ENCODE results near the gene LRRC55. TPM values are rescaled to one million over a fixed set of nuclear protein-coding genes. Genes with fewer than 3 reads are reported as not detected.

LRRC55 gene, protein sequence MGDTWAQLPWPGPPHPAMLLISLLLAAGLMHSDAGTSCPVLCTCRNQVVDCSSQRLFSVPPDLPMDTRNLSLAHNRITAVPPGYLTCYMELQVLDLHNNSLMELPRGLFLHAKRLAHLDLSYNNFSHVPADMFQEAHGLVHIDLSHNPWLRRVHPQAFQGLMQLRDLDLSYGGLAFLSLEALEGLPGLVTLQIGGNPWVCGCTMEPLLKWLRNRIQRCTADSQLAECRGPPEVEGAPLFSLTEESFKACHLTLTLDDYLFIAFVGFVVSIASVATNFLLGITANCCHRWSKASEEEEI
- total RNA-seq, result under 1 TPM in 2 of 4 donors, not detected in 2; 0.11 to 0.29 TPM

DNA sequence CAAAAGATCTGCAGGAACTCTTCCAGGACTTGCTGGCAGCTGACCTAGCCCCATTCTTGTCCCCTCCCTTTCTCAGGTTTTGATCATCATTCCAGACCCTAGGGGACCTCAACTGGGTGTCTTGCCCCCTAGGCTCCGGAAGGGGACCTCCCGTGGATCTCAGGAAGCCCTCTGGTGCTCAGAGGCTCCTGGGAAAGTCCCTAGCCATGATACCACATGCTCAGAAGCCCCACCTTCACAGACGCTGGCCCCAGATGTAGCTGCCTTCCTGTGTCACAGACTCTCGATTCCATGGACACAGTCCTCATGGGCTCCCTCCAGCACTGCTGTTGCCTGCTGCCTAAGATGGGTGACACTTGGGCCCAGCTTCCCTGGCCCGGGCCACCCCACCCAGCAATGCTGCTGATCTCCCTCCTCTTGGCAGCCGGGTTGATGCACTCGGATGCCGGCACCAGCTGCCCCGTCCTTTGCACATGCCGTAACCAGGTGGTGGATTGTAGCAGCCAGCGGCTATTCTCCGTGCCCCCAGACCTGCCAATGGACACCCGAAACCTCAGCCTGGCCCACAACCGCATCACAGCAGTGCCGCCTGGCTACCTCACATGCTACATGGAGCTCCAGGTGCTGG lies at the start of gene LRRC55:
TSS of gene LRRC55 (plus strand) at position 276 of the 628 bp plus-strand sequence. CDS start at position 346, 70 bp downstream.
- intact Hi-C loops (cut with DNase I), result no loop called here
- Histone ChIP-seq H3K27me3 (no peaks in the 10 kb centered on the region), H3K27ac (no peak within 1 kb of the TSS), H3K4me1 (peaks cover 13 to 16% of the 10 kb centered on the region in 2 donors), H3K36me3 (no peaks in the 10 kb centered on the region), H3K4me3 (replicated peaks in 1 of 3) (no peak within 1 kb of the TSS), H3K9me3 (no peaks in the 10 kb centered on the region)
- TF ChIP-seq POLR2A (IDR thresholded peaks at IDR 0.05), result no peak
- TF ChIP-seq, protein P1, sequence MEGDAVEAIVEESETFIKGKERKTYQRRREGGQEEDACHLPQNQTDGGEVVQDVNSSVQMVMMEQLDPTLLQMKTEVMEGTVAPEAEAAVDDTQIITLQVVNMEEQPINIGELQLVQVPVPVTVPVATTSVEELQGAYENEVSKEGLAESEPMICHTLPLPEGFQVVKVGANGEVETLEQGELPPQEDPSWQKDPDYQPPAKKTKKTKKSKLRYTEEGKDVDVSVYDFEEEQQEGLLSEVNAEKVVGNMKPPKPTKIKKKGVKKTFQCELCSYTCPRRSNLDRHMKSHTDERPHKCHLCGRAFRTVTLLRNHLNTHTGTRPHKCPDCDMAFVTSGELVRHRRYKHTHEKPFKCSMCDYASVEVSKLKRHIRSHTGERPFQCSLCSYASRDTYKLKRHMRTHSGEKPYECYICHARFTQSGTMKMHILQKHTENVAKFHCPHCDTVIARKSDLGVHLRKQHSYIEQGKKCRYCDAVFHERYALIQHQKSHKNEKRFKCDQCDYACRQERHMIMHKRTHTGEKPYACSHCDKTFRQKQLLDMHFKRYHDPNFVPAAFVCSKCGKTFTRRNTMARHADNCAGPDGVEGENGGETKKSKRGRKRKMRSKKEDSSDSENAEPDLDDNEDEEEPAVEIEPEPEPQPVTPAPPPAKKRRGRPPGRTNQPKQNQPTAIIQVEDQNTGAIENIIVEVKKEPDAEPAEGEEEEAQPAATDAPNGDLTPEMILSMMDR (IDR thresholded peaks at IDR 0.05), result no peak
- DNase-seq, result no peak
- WGBS, 2 donors, result 59 to 78% methylated on average over 5 to 9 of the region's 15 CpGs

DNA sequence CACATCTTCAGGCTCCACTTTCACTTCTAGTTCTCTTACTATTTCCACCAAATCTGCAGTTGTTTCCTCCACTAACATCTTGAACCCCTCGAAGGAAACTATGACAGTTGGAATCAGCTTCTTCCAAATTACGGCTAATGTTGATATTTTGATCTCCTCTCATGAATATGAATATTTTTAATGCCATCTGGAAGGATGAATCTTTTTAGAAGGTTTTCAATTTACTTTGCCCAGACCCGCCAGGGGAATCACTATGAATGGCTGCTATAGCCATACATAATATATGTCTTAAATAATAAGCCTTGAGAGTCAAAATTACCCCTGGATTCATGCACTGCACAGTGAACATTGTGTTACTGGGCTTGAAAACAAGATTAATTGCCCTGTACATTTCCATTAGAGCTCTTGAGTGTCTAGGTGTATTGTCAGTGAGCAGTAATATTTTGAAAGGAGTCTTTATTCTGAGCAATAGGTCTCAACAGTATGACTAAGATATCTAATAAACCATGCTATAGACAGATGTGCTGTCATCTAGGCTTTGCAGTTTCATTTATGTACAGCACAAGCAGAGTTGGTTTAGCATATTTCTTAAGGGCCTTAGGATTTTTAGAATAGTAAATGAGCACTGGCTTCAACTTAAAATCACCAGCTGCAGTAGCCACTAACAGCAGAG lies 48.3 kb upstream of the LRRC55 start:
- Histone ChIP-seq H3K36me3 (no peaks in the 10 kb centered on the region), H3K4me1 (no peaks in the 10 kb centered on the region), H3K27ac (no peak overlapping the region), H3K27me3 (no peaks in the 10 kb centered on the region), H3K4me3 (replicated peaks in 1 of 3) (no peak overlapping the region), H3K9me3 (no peaks in the 10 kb centered on the region)
- no peak for DNase-seq
- WGBS, 2 donors, result 92 to 95% methylated on average over 3 of the region's 3 CpGs
- intact Hi-C loops (cut with DNase I), result loop anchor here (5.0 kb wide), 1 partner anchor 114 kb away; no protein-coding TSS in a partner anchor
- TF ChIP-seq, protein P1 (IDR thresholded peaks at IDR 0.05), result no peak
- no peak for TF ChIP-seq POLR2A (IDR thresholded peaks at IDR 0.05)

DNA sequence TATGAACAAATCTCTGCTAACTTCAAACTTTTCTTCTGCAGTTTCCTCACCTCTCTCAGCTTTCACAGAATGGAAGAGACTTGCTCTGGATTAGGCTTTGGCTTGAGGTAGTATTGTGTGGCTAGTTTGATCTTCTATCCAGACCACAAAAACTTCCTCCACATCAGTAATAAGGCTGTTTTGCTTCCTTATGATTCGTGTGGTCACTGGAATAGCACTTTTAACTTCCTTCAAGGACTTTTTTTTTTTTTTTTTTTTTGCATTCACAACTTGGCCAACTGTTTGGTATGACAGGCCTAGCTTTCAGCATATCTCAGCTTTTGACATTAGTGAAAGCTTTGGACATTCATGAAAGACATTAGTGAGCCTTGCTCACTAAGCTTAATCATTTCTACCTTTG lies 47.5 kb upstream of the LRRC55 start:
- TF ChIP-seq POLR2A (IDR thresholded peaks at IDR 0.05), result no peak
- TF ChIP-seq, protein P1 (IDR thresholded peaks at IDR 0.05), result no peak
- no peaks in the 10 kb centered on the region for H3K4me1 ChIP-seq

DNA sequence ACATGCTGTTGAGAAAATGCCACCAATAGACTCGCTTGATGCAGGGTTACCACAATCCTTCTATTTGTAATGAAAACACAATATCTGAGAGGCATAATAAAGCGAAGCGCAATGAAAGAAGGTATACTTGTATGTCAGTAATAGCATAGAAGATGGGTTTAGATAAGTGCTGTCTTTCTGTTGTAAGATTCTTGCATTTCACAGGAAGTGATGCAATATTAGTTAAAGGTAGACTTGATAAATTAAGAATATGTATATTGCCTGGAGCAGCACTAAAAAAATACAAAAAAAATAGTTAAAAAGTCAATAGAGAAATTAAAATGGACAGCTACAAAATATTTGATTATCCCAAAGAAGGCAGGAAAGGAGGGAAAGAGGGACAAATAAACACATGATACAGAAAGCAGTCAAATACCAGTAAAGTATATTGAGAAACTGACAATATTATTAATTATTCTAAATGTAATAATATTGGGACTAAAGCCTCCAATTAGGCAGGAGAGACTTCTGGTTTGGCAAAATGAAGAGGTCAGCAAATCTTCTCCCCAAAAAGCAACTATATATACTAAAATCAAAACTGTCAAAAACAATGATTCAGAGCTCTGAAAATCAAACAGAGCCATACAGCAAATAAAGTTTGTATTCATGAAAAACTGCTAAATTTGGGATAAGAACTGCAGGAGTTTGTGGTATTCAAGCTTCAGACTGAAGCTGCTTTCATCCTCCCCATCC lies 46.6 kb upstream of the LRRC55 start:
- TF ChIP-seq POLR2A (IDR thresholded peaks at IDR 0.05), result no peak
- TF ChIP-seq, protein P1 (IDR thresholded peaks at IDR 0.05), result no peak
- Histone ChIP-seq H3K9me3 (no peaks in the 10 kb centered on the region), H3K36me3 (no peaks in the 10 kb centered on the region), H3K4me1 (no peaks in the 10 kb centered on the region), H3K4me3 (replicated peaks in 1 of 3) (no peak overlapping the region), H3K27me3 (no peaks in the 10 kb centered on the region), H3K27ac (no peak overlapping the region)
- WGBS, 2 donors, result 97 to 99% methylated on average over 3 of the region's 3 CpGs
- intact Hi-C loops (cut with DNase I), result no loop called here
- no peak for DNase-seq

More for the DNA sequence above, 47.5 kb upstream of the LRRC55 start:
- H3K4me3 ChIP-seq (replicated peaks in 1 of 3), result no peak overlapping the region
- 43% methylated on average over 1 of the region's 1 CpG for WGBS, 2 donors
- H3K9me3 ChIP-seq, result no peaks in the 10 kb centered on the region
- intact Hi-C loops (cut with DNase I), result loop anchor here (5.0 kb wide), 1 partner anchor 113 kb away; no protein-coding TSS in a partner anchor
- H3K27ac ChIP-seq, result no peak overlapping the region
- H3K36me3 ChIP-seq, result no peaks in the 10 kb centered on the region
- DNase-seq, result no peak
- H3K27me3 ChIP-seq, result no peaks in the 10 kb centered on the region

Measured in thyroid gland (tissue), 4 donors.